ENCODE data around the gene SRCAP.

The SRCAP gene

DNA sequence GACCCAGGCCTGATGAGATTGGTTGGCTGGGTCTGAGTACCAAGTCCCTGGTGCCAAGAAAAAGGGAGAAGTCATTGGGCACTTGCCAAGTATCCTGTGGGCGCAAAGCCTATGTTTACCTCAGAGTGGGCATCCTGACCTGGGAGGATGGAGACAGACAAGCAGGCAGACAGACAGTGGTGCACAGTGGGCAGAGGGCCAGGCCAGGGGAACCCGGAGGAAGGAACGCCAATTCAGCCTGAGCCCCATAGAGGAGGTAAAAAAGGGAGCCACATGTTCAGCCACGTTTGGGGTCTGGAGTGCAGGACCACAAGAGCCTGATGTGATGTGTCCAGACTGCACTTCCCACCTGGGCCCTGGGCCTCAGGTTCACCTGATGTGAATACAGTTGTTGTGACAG is 54.6 kb downstream of the SRCAP start:
- DNase-seq (ENCODE audit: low spot score), result no peak
- no peak for TF ChIP-seq CTCF (IDR thresholded peaks at IDR 0.05; ENCODE audit: extremely low read depth, missing control alignments)

- no peak for TF ChIP-seq CTCF (IDR thresholded peaks at IDR 0.05; ENCODE audit: extremely low read depth, missing control alignments)
- DNase-seq (ENCODE audit: low spot score), result no peak
These were observed 57.2 kb downstream of the SRCAP start for GRCh38 chr16:30755955-30756780.

- TF ChIP-seq CTCF (IDR thresholded peaks at IDR 0.05; ENCODE audit: extremely low read depth, missing control alignments), result no peak
- DNase-seq (ENCODE audit: low spot score), result no peak
These were observed 57.8 kb downstream of the SRCAP start for GRCh38 chr16:30756781-30757100.

DNA sequence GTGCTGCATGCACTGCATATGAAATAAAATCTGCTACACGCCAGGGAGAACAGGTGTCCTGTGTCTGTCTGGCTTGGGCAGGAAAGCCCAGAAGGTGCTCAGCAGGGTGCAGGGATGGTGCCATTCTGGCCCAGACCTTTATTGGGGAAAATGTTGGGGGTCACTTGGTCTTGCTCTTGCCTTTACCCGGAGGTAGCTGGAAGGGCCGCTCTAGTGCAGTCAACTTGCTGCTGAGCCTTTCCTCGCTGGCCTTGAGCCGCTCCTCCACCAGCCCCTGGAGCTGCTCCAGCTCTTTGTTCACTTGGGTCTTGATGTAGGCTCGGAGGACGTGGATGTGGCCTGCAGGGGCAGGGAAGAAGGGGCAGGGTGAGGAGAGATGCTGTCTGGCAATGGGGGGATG is 58.3 kb downstream of the SRCAP start:
- TF ChIP-seq CTCF (IDR thresholded peaks at IDR 0.05; ENCODE audit: extremely low read depth, missing control alignments), result no peak
- no peak for DNase-seq (ENCODE audit: low spot score)

DNA sequence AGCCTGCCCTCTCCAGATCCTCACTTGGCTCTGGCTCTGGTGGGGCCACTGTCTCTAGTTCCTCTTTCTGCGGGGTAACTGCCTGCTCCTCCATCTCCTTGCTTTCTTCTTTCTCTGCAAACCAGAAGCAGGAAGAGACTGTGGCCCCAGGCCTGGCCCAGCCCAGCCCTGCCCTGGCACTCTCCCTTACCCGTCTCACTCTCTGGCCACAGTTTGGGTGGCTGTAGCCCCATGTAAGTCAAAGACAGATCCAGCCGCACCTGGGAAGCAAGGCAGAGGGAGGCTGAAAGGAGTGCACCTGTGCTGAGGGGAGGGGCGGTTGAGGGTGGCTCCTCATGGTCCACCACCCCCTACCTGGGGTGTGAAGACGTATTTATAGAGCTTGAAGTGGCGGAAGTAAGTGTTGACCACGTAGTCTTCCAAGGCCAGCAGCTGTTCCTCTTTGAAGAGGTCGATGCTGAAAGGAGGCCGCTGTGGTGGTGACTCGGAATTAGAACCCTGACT is 60.1 kb downstream of the SRCAP start:
- no peak for TF ChIP-seq CTCF (IDR thresholded peaks at IDR 0.05; ENCODE audit: extremely low read depth, missing control alignments)
- no peak for DNase-seq (ENCODE audit: low spot score)

DNA sequence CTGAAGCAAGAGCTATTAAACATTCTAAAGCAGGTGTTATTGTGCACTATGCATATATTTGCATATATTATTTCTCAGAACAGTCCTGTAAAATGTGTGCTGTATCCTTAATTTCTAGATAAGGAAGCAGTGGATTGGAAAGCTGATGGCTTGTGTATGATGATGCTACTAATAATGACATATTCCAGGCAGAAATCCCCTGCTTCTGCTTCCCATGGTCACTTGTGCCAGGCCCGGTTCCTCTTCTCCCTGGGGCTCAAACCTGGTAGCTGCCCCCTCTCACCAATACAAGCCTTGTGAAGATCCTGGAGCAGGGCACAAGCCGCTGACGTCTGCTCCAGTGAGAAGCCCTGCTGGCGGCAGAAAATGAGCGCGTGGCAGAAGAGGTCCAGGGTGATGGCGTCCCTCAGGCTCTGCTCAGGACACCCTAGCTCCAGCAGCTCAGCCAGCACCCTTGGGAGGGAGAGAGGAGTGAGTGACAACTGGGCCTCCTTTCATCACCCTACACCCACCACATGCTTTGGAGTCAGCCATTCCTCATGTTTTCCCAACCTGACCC is 61.1 kb downstream of the SRCAP start:
- no peak for DNase-seq (ENCODE audit: low spot score)
- TF ChIP-seq CTCF (IDR thresholded peaks at IDR 0.05; ENCODE audit: extremely low read depth, missing control alignments), result no peak

DNA sequence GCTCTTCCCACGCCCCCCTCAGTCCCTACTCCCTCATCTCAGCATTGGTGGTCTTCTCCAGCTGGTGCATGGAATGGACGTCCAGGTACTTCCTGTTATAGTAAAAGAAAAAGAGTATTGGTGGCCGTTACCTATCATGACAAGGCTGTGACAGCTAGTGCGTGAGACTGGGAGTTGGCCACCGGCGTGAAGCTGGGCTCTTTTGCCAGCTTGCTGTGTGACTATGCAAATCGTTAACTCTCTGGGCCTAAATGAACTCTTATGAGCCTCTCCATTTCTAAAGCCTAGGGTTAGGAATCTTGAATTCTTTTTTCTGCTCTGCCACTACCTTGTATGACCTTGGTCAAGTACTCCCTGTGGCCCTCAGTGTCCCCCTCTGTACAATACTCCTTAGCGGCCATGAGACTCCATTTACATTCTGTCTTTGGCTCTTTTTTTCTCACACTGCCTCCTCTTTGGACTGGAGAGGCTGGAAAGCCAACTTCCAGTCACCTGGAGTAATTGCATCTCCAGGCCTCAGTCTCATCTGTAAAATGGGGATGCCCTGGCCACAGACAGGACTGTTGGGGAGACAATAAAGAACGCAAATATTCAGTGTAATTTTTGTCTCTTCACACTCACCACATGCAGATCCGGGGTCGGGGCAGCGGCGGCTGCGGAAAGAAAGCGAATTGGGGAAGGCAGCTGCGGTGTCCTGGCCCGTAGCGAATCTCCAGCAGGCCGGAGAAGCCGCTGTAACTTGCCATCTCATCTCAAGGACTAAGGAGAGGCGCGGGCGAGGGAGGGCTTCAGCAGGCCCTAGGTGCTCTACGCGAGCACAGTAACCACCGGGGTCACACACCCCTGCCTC is 61.8 kb downstream of the SRCAP start:
- DNase-seq (ENCODE audit: low spot score), result no peak
- TF ChIP-seq CTCF (IDR thresholded peaks at IDR 0.05; ENCODE audit: extremely low read depth, missing control alignments), result no peak
